GM10248 (cell line): Measurements from ENCODE around the gene MAMDC4.
"Not testable (repeated sequence)": the region's sequence is repeated elsewhere in the genome, so short reads cannot be mapped to it uniquely, and the experiment has no call there.

Source experiments
- CTCF ChIA-PET: fragments of 300-600 bp; sonication (Branson Sonifier 250); formaldehyde crosslinking; extraction: SDS; loops from one replicate; lab custom pipeline; 2021; ENCODE audit warnings: antibody characterized with exemption; lab: Yijun Ruan, JAX
- POLR2A ChIA-PET: fragments of 350-650 bp; sonication (Branson Sonifier 250); formaldehyde crosslinking; extraction: SDS; loops from one replicate; lab custom pipeline; 2020; ENCODE audit warnings: antibody characterized with exemption; lab: Yijun Ruan, JAX
- DNase-seq: peaks from one replicate; pipeline ENCODE4 v3.0.0; 2012; ENCODE audit errors: extremely low spot score
- TF ChIP-seq, protein P1 (sequence below): IDR thresholded peaks from 2 replicates; pipeline ENCODE4 v1.5.1; 2012; ENCODE audit warnings: mild to moderate bottlenecking, low read depth; ENCODE audit errors: extremely low read depth, missing control alignments, control extremely low read depth

MAMDC4 gene

DNA sequence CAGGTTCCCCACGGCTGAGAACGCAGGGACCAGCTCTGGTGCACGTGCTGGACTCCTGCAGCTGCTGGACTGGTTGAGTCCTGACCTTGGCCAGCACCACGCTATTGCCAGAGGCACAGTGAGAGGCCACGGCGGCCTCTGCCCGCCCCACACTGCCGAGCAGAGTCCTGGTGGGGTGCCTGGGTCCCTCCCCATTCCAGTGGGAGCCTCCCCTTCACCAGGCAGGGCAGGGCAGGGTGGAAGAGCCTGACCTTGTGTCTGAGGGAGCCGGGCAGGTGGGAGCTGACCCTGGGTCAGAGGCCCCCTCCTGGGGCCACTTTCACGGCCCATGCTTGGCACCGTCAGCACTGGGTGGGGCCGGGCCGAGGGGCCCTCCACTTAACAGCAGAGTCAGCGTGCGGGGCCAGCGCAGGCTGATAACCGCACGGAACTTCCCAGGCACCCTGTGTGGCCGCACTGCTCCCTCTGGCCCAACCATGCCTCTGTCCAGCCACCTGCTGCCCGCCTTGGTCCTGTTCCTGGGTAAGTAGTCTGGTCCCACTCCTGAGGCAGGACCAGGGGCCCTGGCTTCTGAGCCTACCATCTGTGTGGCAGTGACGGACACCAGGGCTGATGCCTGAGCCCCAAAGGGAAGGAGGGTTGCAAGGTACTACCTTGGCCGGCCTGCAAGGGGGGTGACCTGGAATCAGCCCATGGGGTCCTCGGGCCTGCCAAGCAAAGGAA lies at the start of gene MAMDC4:
MAMDC4 (plus strand) TSS at position 406 of the 723 bp plus-strand sequence; CDS start at position 477, 71 bp downstream.
- TF ChIP-seq, protein P1, sequence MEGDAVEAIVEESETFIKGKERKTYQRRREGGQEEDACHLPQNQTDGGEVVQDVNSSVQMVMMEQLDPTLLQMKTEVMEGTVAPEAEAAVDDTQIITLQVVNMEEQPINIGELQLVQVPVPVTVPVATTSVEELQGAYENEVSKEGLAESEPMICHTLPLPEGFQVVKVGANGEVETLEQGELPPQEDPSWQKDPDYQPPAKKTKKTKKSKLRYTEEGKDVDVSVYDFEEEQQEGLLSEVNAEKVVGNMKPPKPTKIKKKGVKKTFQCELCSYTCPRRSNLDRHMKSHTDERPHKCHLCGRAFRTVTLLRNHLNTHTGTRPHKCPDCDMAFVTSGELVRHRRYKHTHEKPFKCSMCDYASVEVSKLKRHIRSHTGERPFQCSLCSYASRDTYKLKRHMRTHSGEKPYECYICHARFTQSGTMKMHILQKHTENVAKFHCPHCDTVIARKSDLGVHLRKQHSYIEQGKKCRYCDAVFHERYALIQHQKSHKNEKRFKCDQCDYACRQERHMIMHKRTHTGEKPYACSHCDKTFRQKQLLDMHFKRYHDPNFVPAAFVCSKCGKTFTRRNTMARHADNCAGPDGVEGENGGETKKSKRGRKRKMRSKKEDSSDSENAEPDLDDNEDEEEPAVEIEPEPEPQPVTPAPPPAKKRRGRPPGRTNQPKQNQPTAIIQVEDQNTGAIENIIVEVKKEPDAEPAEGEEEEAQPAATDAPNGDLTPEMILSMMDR, result no peak
- POLR2A ChIA-PET, result interaction anchor here (1.2 kb wide), 1 partner anchor 10 kb away, joined by 4 read pairs; the partner anchor contains the start of gene AJM1
- no peak for DNase-seq
- CTCF ChIA-PET, result no interaction called here

GRCh38 chr9:136803009-136803550 lies 49.1 kb upstream of the MAMDC4 start:
- DNase-seq, POLR2A ChIA-PET: not testable (repeated sequence)
- CTCF ChIA-PET, result interaction anchor here (2.0 to 3.2 kb wide), 3 partner anchors 10 to 39 kb away, joined by 5 to 21 read pairs (median 9); partner anchors contain the start of gene AJM1

DNA sequence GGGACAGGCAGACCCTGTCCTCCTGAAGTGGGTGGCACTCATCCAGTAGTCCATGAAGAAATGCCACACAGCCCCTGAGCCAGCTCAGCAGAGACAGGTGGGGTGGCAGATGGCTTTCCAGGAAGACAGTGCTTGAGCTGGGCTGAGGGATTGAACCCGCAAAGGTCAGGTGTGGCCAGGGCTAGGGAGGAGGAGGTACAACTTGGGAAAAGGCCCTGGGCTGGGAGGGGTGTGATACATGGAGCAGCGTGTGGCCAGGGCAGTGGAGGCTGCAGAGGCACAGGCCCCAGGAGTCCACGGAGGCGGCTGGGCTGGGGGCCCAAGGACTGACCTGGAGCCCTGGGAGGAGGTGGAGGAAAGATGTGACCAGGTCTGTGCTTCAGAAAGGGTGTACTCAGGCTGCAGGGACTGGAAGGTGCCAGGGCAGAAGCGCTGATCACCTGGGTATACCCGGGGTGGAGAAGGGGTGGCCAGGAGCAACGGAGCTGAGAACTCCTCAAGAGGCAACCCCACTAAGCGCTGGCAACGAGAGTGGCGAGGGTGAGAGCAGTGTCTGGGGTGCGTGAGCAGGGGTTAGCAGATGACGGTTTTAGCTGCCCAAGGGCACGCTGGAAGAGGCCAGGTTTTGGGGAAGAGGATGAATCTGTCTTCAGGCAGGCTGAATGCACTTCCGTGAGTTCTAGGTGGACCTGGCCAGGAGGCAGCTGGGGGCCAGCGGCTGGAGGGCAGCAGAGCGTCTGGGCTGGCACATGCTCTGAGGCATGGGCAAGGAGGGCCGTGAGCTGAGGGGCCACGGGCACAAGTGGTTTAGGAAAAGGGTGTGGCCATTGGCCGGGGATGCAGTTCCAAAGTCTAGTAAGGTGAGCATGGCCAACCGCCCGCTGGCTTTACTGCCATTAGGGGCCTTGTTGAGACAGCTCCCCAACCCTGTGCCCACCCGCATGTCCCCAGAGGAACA lies 48.3 kb upstream of the MAMDC4 start:
- ChIA-PET CTCF (interaction anchor here (2.0 to 3.2 kb wide), 2 partner anchors 11 to 16 kb away, joined by 5 to 21 read pairs; no protein-coding TSS in a partner anchor), POLR2A (no interaction called here)
- DNase-seq, result no peak
- TF ChIP-seq, protein P1, result no peak

DNA sequence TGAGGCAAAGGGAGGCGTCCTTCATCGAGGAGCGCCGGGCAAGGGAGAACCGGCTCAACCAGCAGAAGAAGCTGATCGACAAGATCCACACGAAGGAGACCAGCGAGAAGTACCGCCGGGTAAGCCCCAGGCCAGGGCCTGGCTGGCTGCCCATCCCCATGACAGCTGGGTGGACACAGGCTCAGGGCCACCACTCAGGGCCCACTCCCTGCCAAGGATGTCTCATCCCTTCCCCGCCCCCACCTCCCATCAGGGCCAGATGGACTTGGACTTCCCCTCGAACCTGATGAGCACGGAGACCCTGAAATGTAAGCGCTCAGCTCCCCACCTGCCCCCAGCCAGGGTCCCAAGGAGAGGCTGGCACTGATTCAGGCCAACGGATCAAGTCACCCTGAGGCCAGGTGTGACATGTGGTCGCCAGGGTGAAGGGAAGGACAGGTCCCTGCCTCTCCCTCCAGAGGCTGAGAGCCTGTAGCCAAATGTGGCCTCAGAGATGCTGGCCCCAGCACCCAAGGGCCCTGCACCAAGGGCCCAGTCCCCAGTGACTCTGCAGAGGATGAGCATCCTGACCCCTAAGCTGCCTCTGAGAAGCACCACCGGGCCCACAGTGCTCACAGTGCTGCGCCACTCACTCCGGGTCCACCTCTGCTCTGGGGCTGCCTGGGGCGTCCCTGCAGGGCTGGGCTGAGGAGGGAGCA lies 47.5 kb upstream of the MAMDC4 start:
- TF ChIP-seq, protein P1, result no peak
- CTCF ChIA-PET, result interaction anchor here (1.6 to 3.2 kb wide), 4 partner anchors 11 to 230 kb away, joined by 4 to 21 read pairs (median 6); no protein-coding TSS in a partner anchor
- no peak for DNase-seq
- POLR2A ChIA-PET, result interaction anchor here (0.6 kb wide), 1 partner anchor 398 kb away, joined by 3 read pairs; no protein-coding TSS in a partner anchor

DNA sequence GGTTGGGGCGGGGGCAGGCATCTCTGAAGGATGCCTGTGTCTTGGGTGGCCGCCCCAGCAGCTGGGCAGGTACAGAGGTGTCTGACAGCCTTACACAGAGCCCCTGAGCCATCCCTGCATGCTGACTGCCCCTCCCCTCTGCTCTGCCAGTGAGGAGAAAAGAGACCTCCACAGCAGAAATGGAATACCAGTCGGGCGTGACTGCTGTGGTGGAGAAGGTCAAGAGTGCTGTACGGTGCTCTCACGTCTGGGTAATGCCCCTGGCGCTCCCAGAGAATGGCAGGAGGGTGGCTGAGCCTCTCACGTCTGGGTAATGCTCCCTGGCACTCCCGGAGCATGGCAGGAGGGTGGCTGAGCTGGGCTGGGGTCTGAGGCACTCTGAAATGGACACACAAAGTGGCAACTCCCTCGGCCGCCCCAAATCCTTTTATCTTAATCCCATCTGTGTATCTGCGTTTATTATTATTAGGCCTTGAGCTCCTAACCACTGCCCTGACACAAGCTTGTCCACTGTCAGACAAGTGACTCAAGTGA lies 46.9 kb upstream of the MAMDC4 start:
- DNase-seq, result no peak
- TF ChIP-seq, protein P1, result no peak
- POLR2A ChIA-PET, result interaction anchor here (0.6 kb wide), 1 partner anchor 397 kb away, joined by 3 read pairs; no protein-coding TSS in a partner anchor
- CTCF ChIA-PET, result interaction anchor here (1.6 to 2.5 kb wide), 5 partner anchors 10 to 230 kb away, joined by 4 to 9 read pairs (median 6); no protein-coding TSS in a partner anchor

- ChIA-PET CTCF (interaction anchor here (0.7 to 2.5 kb wide), 6 partner anchors 10 to 229 kb away, joined by 3 to 9 read pairs (median 5); partner anchors contain the start of gene AJM1), POLR2A (interaction anchor here (0.9 kb wide), 1 partner anchor 436 kb away, joined by 3 read pairs; no protein-coding TSS in a partner anchor)
- TF ChIP-seq, protein P1, result no peak
- no peak for DNase-seq
Observed at GRCh38 chr9:136806067-136806466, 46.1 kb upstream of the MAMDC4 start.
